Measurements from ENCODE around the gene KIF2A. TPM values are rescaled to one million over a fixed set of nuclear protein-coding genes. Genes with fewer than 3 reads are reported as not detected.

Gene KIF2A
- total RNA-seq, 1 experiment from 2014 or later: 42.9 TPM

DNA sequence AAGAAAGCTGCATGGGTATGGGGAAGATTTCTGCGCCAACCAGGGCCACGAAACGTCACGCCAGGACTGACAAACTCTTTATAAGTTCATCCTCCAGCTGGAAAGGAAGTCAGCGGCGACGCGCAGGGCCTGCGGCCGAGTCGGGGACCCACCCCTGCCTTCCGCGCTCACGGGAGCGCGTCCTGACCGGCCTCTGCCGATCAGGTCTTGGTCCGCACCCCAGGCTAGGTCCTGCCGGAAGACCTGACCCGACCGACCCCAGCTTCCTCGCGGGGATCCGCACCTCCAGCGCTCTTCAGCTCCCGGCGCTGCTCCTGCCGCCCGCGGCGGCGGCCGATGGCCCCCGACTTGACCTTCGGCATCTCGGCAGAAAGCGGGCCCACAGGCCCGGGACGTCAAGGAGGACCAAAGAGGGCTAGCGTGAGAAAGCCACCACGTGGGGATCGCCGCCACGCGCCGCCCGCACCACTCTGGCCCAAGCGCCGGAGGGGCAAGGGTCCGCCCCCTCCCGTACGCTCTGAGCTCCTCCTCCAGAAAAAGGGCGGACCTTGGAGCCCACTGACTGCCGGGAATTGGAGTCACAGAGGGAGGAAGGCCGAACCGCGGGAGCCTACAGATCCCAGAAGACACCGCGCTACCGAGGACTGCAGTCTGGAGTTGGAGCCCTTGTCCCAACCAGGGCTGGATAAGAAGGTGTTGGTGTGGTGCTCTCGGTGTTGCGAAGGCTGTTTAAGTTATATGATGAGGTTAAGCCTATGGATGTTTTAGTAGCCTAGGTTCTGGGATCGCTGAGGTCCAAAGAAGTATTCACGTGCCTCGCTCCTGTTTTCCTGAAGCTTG is 97.6 kb downstream of the KIF2A start, which contains the start of gene DIMT1 (continued):
- no peak for TF ChIP-seq EZH2 (IDR thresholded peaks at IDR 0.05)
- peak; percentile 62 for TF ChIP-seq SP1 (IDR thresholded peaks at IDR 0.05; ENCODE audit: low read depth)
- no peak for TF ChIP-seq EZH2phosphoT487 (IDR thresholded peaks at IDR 0.05; ENCODE audit: borderline replicate concordance)
- TF ChIP-seq YY1 (IDR thresholded peaks at IDR 0.05; ENCODE audit: extremely low read depth, insufficient replicate concordance, low read depth, low read length): peak; percentile 48
- peak; percentile 72 for TF ChIP-seq EGR1 (IDR thresholded peaks at IDR 0.05; ENCODE audit: low read depth)
- TF ChIP-seq CEBPB (IDR thresholded peaks at IDR 0.05; ENCODE audit: low read depth): no peak
- peak; percentile 83 for TF ChIP-seq ZFX (IDR thresholded peaks at IDR 0.05)
- peak; percentile 93 for TF ChIP-seq SIN3A (IDR thresholded peaks at IDR 0.05; ENCODE audit: low read depth)
- TF ChIP-seq POLR2AphosphoS5 (IDR thresholded peaks at IDR 0.05; ENCODE audit: low read depth, low read length): peak; percentile 99
- TF ChIP-seq JUND (IDR thresholded peaks at IDR 0.05): peak; percentile 24; the same call in 1 of the 2 replicates

DNA sequence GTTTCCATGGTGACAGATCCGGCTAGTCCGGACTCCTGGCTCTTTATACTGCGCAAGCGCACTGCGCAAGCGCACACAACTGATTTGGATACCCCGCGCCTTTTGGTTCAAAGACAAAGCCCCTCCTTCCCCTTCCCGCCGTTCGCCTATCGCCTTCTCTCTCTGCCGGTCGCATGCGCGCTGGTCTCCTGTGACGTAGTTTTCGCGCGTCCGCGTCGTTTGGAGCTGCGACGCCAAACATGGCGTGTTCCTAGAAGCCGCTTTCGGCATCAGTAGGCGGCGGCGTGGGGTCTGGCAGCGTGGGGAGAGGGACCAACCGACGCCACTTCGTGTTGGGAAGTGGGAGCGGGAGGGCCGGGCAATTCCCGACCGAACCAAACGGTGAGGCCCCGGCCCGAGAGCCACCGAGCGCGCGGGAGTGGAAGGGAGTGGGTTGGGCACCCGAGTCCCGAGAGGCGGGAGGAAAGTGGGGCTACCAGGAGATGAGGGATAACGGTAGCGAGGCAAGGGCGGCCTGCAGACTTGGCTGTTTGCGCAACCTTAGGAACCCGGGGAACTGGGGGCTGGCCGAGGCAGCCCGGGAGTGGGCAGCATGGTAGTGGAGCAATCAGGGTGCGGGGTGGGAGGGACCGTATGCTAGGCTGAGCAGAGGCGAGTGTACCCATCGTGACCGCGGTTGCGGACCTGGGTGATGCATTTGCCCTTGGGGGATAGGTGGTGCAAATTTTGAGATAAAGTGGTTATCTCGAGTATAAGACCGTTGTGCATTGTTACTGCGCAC is 106.7 kb downstream of the KIF2A start, which contains the start of gene IPO11:
Gene IPO11 (plus strand): TSS at position 215 of the 781 bp plus-strand sequence. CDS start 24,517 bp downstream, outside the sequence.
- peak within 1 kb of the TSS; percentile 96 for H3K9ac ChIP-seq (ENCODE audit: low read length)
- H3K4me3 ChIP-seq (replicated peaks in 1 of 2; ENCODE audit: low read depth in 1 of 2, low read length in 2 of 2): peak within 1 kb of the TSS; percentile 72 to 83
- peak within 1 kb of the TSS; percentile 81 for H3K4me2 ChIP-seq (ENCODE audit: low read length)
- H3K27me3 ChIP-seq (ENCODE audit: insufficient read depth, low read length): no peaks in the 10 kb centered on the region
- H3K36me3 ChIP-seq (ENCODE audit: control insufficient read depth in 1 of 2, insufficient read depth in 2 of 2, low read length in 2 of 2): no peaks in the 10 kb centered on the region
- DNase-seq (ENCODE audit: low read depth, low spot score) (peak; percentile 97), ATAC-seq (peak; percentile 95)
- H4K20me1 ChIP-seq (ENCODE audit: insufficient read depth): 0 out of 2 replicates have a peak, but pooled peaks cover 4% of the 10 kb centered on the region
- H3K27ac ChIP-seq (ENCODE audit: low read depth, low read length): peak within 1 kb of the TSS; percentile 52
- CTCF ChIA-PET: interaction anchor here (1.0 kb wide), 1 partner anchor 269 kb away, joined by 3 read pairs; no protein-coding TSS in a partner anchor
- H3K79me2 ChIP-seq (ENCODE audit: insufficient read depth, low read length): peaks cover 52% of the 10 kb centered on the region
- RAD21 ChIA-PET (ENCODE audit: low non-redundant PET in 1 of 2, low total read pairs in 2 of 2, uncharacterized antibody in 2 of 2, unreplicated experiment in 2 of 2): no interaction called here
- H3K9me2 ChIP-seq (ENCODE audit: insufficient read depth): no peaks in the 10 kb centered on the region
- intact Hi-C loops (cut with micrococcal nuclease): no loop called here
- H3K4me1 ChIP-seq (ENCODE audit: control insufficient read depth in 1 of 2, insufficient read depth in 2 of 2, low read length in 2 of 2): peaks cover 14 to 17% of the 10 kb centered on the region in 2 experiments; a peak in 3 of 4 replicates
- peak within 1 kb of the TSS; percentile 71 for H2AFZ ChIP-seq (ENCODE audit: low read depth, low read length, poor library complexity, severe bottlenecking)
- BruUV-seq (replicated peaks): no TSS peak
- POLR2A ChIA-PET: interaction anchor here (2.8 kb wide), 1 partner anchor 9 kb away, joined by 24 read pairs; the partner anchor contains the start of gene DIMT1
- H3K9me3 ChIP-seq (ENCODE audit: control insufficient read depth in 1 of 2, insufficient read depth in 1 of 2, low read depth in 1 of 2, low read length in 2 of 2): no peaks in the 10 kb centered on the region
- TF ChIP-seq EGR1 (IDR thresholded peaks at IDR 0.05; ENCODE audit: low read depth) (no peak), RAD21 (IDR thresholded peaks at IDR 0.05; ENCODE audit: low read depth) (no peak), POLR2AphosphoS5 (IDR thresholded peaks at IDR 0.05; ENCODE audit: low read depth, low read length) (peak; percentile 86), JUND (IDR thresholded peaks at IDR 0.05) (no peak), CBX3 (IDR thresholded peaks at IDR 0.05; ENCODE audit: low read depth) (peak; percentile 91), FOSL1 (IDR thresholded peaks at IDR 0.05; ENCODE audit: low read depth) (no peak), SIN3A (IDR thresholded peaks at IDR 0.05; ENCODE audit: low read depth) (peak; percentile 82), ELF1 (IDR thresholded peaks at IDR 0.05; ENCODE audit: borderline replicate concordance, low read depth) (no peak; the same call in 1 of the 2 replicates), YY1 (IDR thresholded peaks at IDR 0.05; ENCODE audit: extremely low read depth, insufficient replicate concordance, low read depth, low read length) (peak; percentile 97), SP1 (IDR thresholded peaks at IDR 0.05; ENCODE audit: low read depth) (peak; percentile 87), SRF (IDR thresholded peaks at IDR 0.05; ENCODE audit: low read depth) (peak; percentile 97), ZNF274 (IDR thresholded peaks at IDR 0.05; ENCODE audit: low read depth, low read length) (no peak), TCF7L2 (IDR thresholded peaks at IDR 0.05; ENCODE audit: borderline replicate concordance, extremely low read depth, insufficient read depth, insufficient read length) (peak; percentile 50)
- TF ChIP-seq, protein P1, sequence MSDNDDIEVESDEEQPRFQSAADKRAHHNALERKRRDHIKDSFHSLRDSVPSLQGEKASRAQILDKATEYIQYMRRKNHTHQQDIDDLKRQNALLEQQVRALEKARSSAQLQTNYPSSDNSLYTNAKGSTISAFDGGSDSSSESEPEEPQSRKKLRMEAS (IDR thresholded peaks at IDR 0.05): peak; percentile 89
- TF ChIP-seq, protein P2, sequence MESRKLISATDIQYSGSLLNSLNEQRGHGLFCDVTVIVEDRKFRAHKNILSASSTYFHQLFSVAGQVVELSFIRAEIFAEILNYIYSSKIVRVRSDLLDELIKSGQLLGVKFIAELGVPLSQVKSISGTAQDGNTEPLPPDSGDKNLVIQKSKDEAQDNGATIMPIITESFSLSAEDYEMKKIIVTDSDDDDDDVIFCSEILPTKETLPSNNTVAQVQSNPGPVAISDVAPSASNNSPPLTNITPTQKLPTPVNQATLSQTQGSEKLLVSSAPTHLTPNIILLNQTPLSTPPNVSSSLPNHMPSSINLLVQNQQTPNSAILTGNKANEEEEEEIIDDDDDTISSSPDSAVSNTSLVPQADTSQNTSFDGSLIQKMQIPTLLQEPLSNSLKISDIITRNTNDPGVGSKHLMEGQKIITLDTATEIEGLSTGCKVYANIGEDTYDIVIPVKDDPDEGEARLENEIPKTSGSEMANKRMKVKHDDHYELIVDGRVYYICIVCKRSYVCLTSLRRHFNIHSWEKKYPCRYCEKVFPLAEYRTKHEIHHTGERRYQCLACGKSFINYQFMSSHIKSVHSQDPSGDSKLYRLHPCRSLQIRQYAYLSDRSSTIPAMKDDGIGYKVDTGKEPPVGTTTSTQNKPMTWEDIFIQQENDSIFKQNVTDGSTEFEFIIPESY (IDR thresholded peaks at IDR 0.05; ENCODE audit: extremely low read depth, insufficient replicate concordance, low read length): peak; percentile 20
- TF ChIP-seq, protein P3, sequence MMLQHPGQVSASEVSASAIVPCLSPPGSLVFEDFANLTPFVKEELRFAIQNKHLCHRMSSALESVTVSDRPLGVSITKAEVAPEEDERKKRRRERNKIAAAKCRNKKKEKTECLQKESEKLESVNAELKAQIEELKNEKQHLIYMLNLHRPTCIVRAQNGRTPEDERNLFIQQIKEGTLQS (IDR thresholded peaks at IDR 0.05): no peak

Measured in HCT116 (cell line).